ENCODE data around the gene SUGP1. TPM values are rescaled to one million over a fixed set of nuclear protein-coding genes. Genes with fewer than 3 reads are reported as not detected.
A peak's percentile ranks its signal among the peaks of the same experiment; 100 is the strongest.

The SUGP1 gene
- total and polyA plus RNA-seq, 2 experiments from 2014 or later = 25.6 to 50.5 TPM

DNA sequence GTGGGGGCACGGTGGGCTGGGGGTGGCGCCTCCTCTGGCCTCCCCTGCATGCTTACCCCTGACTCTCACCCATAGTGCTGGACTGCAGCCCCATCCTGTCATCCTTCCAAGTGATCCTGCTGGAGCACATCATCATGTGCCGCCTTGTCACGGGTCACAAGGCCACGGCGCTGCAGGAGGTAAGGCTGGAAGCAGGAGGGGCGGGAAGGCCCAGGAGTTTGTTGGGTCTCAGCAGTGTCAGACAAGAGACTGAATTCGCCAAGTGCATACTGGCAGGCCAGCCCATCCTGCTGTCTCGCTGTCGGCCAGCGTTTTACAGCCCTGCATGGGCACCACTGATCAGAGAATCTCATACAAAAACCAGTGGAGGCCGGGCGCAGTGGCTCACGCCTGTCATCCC lies 23.5 kb upstream of the SUGP1 start:
- DNase-seq = no peak
- Histone ChIP-seq H3K27ac (no peak overlapping the region), H4K20me1 (ENCODE audit: insufficient read depth) (no peaks in the 10 kb centered on the region), H3K27me3 (replicated peaks; ENCODE audit: insufficient read depth) (no peaks in the 10 kb centered on the region), H3F3A (ENCODE audit: insufficient read depth) (no peaks in the 10 kb centered on the region), H2AFZ (no peak overlapping the region), H3K79me2 (ENCODE audit: insufficient read depth) (no peaks in the 10 kb centered on the region), H3K36me3 (ENCODE audit: low read depth) (peaks cover 22% of the 10 kb centered on the region; the same call in 1 of the 2 replicates), H3K4me2 (ENCODE audit: unreplicated experiment) (no peak overlapping the region), H3K9me2 (ENCODE audit: insufficient read depth) (no peaks in the 10 kb centered on the region), H3K9me3 (ENCODE audit: low read depth) (no peaks in the 10 kb centered on the region), H3K4me1 (ENCODE audit: insufficient read depth) (no peaks in the 10 kb centered on the region), H3K4me3 (no peak overlapping the region), H3K9ac (no peak overlapping the region)
- no peak for TF ChIP-seq EZH2 (IDR thresholded peaks at IDR 0.05; ENCODE audit: insufficient read depth, poor library complexity, severe bottlenecking)
- no peak for TF ChIP-seq EZH2phosphoT487 (IDR thresholded peaks at IDR 0.05; ENCODE audit: insufficient read depth, low read depth)
- WGBS, 2 experiments (ENCODE audit: low coverage in 1 of 2, low lambda C conversion rate in 2 of 2, missing lambda C conversion rate in 2 of 2) = 94 to 95% methylated on average over 13 to 14 of the region's 14 CpGs
- in situ Hi-C loops (cut with MboI) = no loop called here

DNA sequence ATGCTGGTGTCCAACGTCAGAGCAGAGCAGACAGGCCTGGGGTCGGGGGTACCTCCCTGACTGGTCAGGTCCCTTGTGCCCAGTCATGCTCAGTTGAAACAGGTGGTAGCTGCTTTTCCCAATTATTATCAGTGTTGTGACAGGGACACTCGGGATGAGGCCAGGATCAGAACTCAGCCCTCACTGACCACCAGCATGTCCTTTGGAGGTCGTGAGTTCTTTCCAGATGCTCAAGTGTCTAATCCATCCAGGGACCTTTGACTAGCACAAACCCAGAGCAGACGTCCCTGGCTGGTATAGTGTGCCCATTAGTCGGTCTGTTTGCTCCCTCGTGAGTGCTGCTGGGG lies 22.7 kb upstream of the SUGP1 start:
- no peak overlapping the region for H3K9ac ChIP-seq
- H3K4me2 ChIP-seq (ENCODE audit: unreplicated experiment) = no peak overlapping the region
- no peak overlapping the region for H3K4me3 ChIP-seq
- H4K20me1 ChIP-seq (ENCODE audit: insufficient read depth) = no peaks in the 10 kb centered on the region
- H3K4me1 ChIP-seq (ENCODE audit: insufficient read depth) = no peaks in the 10 kb centered on the region; the same call in 1 of the 2 replicates
- H3K27ac ChIP-seq = no peak overlapping the region
- no peak for DNase-seq
- in situ Hi-C loops (cut with MboI) = no loop called here
- no peaks in the 10 kb centered on the region for H3F3A ChIP-seq (ENCODE audit: insufficient read depth)
- no peaks in the 10 kb centered on the region for H3K27me3 ChIP-seq (replicated peaks; ENCODE audit: insufficient read depth)
- H3K9me2 ChIP-seq (ENCODE audit: insufficient read depth) = no peaks in the 10 kb centered on the region
- H3K36me3 ChIP-seq (ENCODE audit: low read depth) = peaks cover 26% of the 10 kb centered on the region; the same call in 1 of the 2 replicates
- TF ChIP-seq EZH2 (IDR thresholded peaks at IDR 0.05; ENCODE audit: insufficient read depth, poor library complexity, severe bottlenecking) (no peak), EZH2phosphoT487 (IDR thresholded peaks at IDR 0.05; ENCODE audit: insufficient read depth, low read depth) (no peak)
- no peaks in the 10 kb centered on the region for H3K79me2 ChIP-seq (ENCODE audit: insufficient read depth)
- no peak overlapping the region for H2AFZ ChIP-seq
- 66 to 69% methylated on average over 7 of the region's 7 CpGs for WGBS, 2 experiments (ENCODE audit: low coverage in 1 of 2, low lambda C conversion rate in 2 of 2, missing lambda C conversion rate in 2 of 2)
- H3K9me3 ChIP-seq (ENCODE audit: low read depth) = no peaks in the 10 kb centered on the region

DNA sequence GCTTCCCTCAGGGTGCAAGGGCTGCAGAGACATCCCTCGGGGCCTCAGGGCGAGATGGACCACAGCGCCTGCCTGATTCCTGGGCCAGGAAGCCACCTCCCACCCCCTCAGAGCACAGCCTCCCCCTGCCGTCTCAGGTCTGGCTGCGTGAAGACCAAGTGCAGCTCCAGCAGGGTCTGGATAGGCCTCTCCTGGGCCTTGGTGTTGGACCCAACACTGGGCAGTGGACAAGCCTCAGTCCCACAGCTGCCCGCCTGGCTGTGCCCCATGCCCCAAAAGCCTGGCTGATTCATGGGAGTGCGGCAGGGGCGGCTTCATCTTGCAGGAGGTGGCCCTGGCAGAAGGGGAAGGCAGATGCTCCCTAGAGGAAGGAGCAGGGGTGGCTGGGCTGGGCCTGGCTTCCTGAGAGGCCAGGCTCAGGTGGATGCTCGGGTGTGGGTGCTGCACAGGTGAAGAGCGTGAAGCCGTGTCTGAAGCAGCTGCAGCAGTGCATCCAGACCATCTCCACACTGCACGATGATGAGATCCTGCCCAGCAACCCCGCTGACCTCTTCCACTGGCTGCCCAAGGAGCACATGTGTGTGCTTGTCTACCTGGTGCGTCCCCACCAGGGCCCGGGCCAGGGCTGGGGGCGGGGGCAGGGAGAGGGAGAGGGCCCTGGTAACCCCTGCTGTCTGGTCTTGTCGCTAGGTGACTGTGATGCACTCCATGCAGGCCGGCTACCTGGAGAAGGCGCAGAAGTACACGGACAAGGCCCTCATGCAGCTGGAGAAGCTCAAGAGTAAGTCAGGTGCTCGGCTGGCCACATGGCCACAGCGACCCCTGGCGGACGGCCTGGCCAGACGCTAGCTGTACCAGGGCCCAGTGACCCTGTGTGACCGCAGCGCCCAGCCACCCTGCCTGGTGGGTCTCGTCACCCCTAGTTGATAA lies 22.0 kb upstream of the SUGP1 start:
- H3K9me3 ChIP-seq (ENCODE audit: low read depth) = no peaks in the 10 kb centered on the region
- no peak for TF ChIP-seq EZH2phosphoT487 (IDR thresholded peaks at IDR 0.05; ENCODE audit: insufficient read depth, low read depth)
- TF ChIP-seq EZH2 (IDR thresholded peaks at IDR 0.05; ENCODE audit: insufficient read depth, poor library complexity, severe bottlenecking) = no peak
- 71% methylated on average over 26 to 27 of the region's 28 CpGs for WGBS, 2 experiments (ENCODE audit: low coverage in 1 of 2, low lambda C conversion rate in 2 of 2, missing lambda C conversion rate in 2 of 2)
- H3K9me2 ChIP-seq (ENCODE audit: insufficient read depth) = no peaks in the 10 kb centered on the region
- no peak overlapping the region for H3K4me3 ChIP-seq
- H4K20me1 ChIP-seq (ENCODE audit: insufficient read depth) = no peaks in the 10 kb centered on the region
- no peaks in the 10 kb centered on the region for H3F3A ChIP-seq (ENCODE audit: insufficient read depth)
- peaks cover 30% of the 10 kb centered on the region; the same call in 1 of the 2 replicates for H3K36me3 ChIP-seq (ENCODE audit: low read depth)
- no peak overlapping the region for H3K9ac ChIP-seq
- H3K79me2 ChIP-seq (ENCODE audit: insufficient read depth) = no peaks in the 10 kb centered on the region
- peak; percentile 56 for DNase-seq
- in situ Hi-C loops (cut with MboI) = no loop called here
- H3K4me2 ChIP-seq (ENCODE audit: unreplicated experiment) = no peak overlapping the region
- H2AFZ ChIP-seq = no peak overlapping the region
- H3K4me1 ChIP-seq (ENCODE audit: insufficient read depth) = no peaks in the 10 kb centered on the region; the same call in 1 of the 2 replicates
- no peak overlapping the region for H3K27ac ChIP-seq
- H3K27me3 ChIP-seq (replicated peaks; ENCODE audit: insufficient read depth) = no peaks in the 10 kb centered on the region

DNA sequence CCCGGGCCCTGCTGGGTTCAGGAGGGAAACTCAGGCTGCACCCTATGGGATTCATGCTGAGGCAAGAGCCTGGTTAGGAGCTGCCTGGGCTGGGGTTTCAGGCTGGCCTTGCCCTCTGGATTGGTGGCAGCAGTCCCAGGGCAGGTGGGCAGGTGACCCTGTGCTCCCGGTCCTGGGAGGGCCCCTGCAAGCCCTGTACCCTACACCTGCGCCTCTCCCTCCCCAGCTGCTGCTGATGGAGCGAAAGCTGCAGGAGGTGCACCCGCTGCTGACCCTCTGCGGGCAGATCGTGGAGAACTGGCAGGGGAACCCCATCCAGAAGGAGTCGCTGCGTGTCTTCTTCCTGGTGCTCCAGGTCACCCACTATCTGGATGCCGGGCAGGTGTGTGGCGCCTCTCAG lies 20.7 kb upstream of the SUGP1 start:
- H3K27me3 ChIP-seq (replicated peaks; ENCODE audit: insufficient read depth) = no peaks in the 10 kb centered on the region
- H3K27ac ChIP-seq = no peak overlapping the region
- peaks cover 7% of the 10 kb centered on the region; the same call in 1 of the 2 replicates for H3K79me2 ChIP-seq (ENCODE audit: insufficient read depth)
- H3K36me3 ChIP-seq (ENCODE audit: low read depth) = peaks cover 37% of the 10 kb centered on the region; the same call in 1 of the 2 replicates
- H3K9me2 ChIP-seq (ENCODE audit: insufficient read depth) = no peaks in the 10 kb centered on the region
- no peak overlapping the region for H3K4me3 ChIP-seq
- H2AFZ ChIP-seq = no peak overlapping the region
- DNase-seq = no peak
- no peaks in the 10 kb centered on the region; the same call in 1 of the 2 replicates for H3K4me1 ChIP-seq (ENCODE audit: insufficient read depth)
- 94 to 96% methylated on average over 10 to 11 of the region's 11 CpGs for WGBS, 2 experiments (ENCODE audit: low coverage in 1 of 2, low lambda C conversion rate in 2 of 2, missing lambda C conversion rate in 2 of 2)
- no peaks in the 10 kb centered on the region for H3F3A ChIP-seq (ENCODE audit: insufficient read depth)
- no peak overlapping the region for H3K9ac ChIP-seq
- in situ Hi-C loops (cut with MboI) = no loop called here
- no peak for TF ChIP-seq EZH2phosphoT487 (IDR thresholded peaks at IDR 0.05; ENCODE audit: insufficient read depth, low read depth)
- TF ChIP-seq EZH2 (IDR thresholded peaks at IDR 0.05; ENCODE audit: insufficient read depth, poor library complexity, severe bottlenecking) = no peak
- no peaks in the 10 kb centered on the region for H3K9me3 ChIP-seq (ENCODE audit: low read depth)
- no peaks in the 10 kb centered on the region for H4K20me1 ChIP-seq (ENCODE audit: insufficient read depth)
- no peak overlapping the region for H3K4me2 ChIP-seq (ENCODE audit: unreplicated experiment)

Measured in GM23248 (cell line).